GM12865 (cell line): ENCODE results near the gene CFAP44.
A peak's percentile ranks its signal among the peaks of the same experiment; 100 is the strongest.

Experiments
- DNase-seq: peaks from one replicate; pipeline ENCODE4 v3.0.0; 2010; ENCODE audit warnings: low read depth
- H3K4me3 ChIP-seq: 2 replicates; pipeline ENCODE4 v1.5.1; 2011; ENCODE audit warnings: mild to moderate bottlenecking, low read depth, low read length, control low read depth
- CTCF ChIP-seq: IDR thresholded peaks from 2 replicates; pipeline ENCODE4 v1.5.1; 2011; ENCODE audit warnings: low read length, control low read depth, low read depth, inconsistent platforms; ENCODE audit not compliant: insufficient read depth; ENCODE audit errors: missing control alignments

Gene CFAP44

GRCh38 chr3:113454630-113455029, 13.3 kb upstream of the CFAP44 start:
- H3K4me3 ChIP-seq: no peak overlapping the region
- peak; percentile 1 for DNase-seq
- no peak for TF ChIP-seq CTCF

- TF ChIP-seq CTCF: no peak
- DNase-seq: no peak
- no peak overlapping the region for H3K4me3 ChIP-seq
Measured at GRCh38 chr3:113454057-113454456, 12.8 kb upstream of the CFAP44 start.

GRCh38 chr3:113450911-113451310, 9.6 kb upstream of the CFAP44 start:
- TF ChIP-seq CTCF: no peak
- H3K4me3 ChIP-seq: no peak overlapping the region
- no peak for DNase-seq

- TF ChIP-seq CTCF: no peak
- no peak overlapping the region for H3K4me3 ChIP-seq
- DNase-seq: no peak
Measured at GRCh38 chr3:113439606-113440005, 1.7 kb downstream of the CFAP44 start.

- no peak overlapping the region for H3K4me3 ChIP-seq
- no peak for TF ChIP-seq CTCF
- DNase-seq: no peak
Measured at GRCh38 chr3:113438224-113438623, 3.1 kb downstream of the CFAP44 start.

GRCh38 chr3:113437411-113437810, 3.9 kb downstream of the CFAP44 start:
- DNase-seq: no peak
- TF ChIP-seq CTCF: no peak
- no peak overlapping the region for H3K4me3 ChIP-seq

GRCh38 chr3:113436809-113437208, 4.5 kb downstream of the CFAP44 start:
- DNase-seq: peak; percentile 37
- no peak for TF ChIP-seq CTCF
- no peak overlapping the region for H3K4me3 ChIP-seq
